ENCODE measurements around the gene PGGHG. TPM values are rescaled to one million over a fixed set of nuclear protein-coding genes. Genes with fewer than 3 reads are reported as not detected.
A peak's percentile ranks its signal among the peaks of the same experiment; 100 is the strongest.
"Not testable (repeated sequence)": the region's sequence is repeated elsewhere in the genome, so short reads cannot be mapped to it uniquely, and the experiment has no call there.

PGGHG gene
- total and polyA plus RNA-seq, 2 donors from 2014 or later, result 16.1 to 64.1 TPM

DNA sequence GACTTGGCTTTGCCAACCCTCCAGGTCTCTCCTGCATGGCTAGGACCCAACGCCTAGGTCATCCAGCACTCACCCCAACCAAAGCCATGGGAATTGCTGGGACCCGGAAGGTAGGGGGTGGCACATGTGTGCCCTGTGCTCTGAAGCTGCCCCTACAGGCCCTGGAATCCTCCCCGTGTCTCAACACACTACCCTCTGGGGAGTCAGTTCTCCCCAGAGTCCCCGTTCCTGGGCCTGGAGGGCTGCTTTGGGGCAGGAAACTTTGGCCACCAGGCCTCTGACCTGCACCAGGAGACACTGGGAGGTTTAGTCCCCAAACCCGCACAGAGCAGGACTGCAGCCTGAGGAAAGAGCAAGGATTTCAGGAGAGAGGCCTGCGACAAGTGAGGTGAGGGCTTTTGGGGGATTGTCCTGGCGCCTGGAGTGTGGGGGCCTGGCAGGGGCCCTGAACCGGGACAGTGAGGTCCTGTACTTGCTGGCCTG lies 24.4 kb downstream of the PGGHG start:
- Histone ChIP-seq H3K9me3 (ENCODE audit: control insufficient read depth in 2 of 3, insufficient read depth in 1 of 3, low read length in 3 of 3) (no peaks in the 10 kb centered on the region), H3K36me3 (ENCODE audit: control insufficient read depth in 2 of 3, insufficient read depth in 3 of 3, low read length in 3 of 3) (no peaks in the 10 kb centered on the region), H3K27ac (ENCODE audit: low read depth in 2 of 2, low read length in 2 of 2) (peak overlapping the region; percentile 86 to 91), H3K4me1 (ENCODE audit: control insufficient read depth in 2 of 3, insufficient read depth in 2 of 3, low read depth in 1 of 3, low read length in 3 of 3) (peaks cover 3 to 20% (median 7%) of the 10 kb centered on the region in 3 donors), H3K27me3 (ENCODE audit: control insufficient read depth, insufficient read depth, low read length) (peaks cover 4% of the 10 kb centered on the region), H3K4me3 (ENCODE audit: low read length in 3 of 3) (peak overlapping the region in 1 of 3 donors; percentile 82), H3K9ac (ENCODE audit: low read length in 3 of 3) (peak overlapping the region in 2 of 3 donors; percentile 80)
- TF ChIP-seq, protein P1, sequence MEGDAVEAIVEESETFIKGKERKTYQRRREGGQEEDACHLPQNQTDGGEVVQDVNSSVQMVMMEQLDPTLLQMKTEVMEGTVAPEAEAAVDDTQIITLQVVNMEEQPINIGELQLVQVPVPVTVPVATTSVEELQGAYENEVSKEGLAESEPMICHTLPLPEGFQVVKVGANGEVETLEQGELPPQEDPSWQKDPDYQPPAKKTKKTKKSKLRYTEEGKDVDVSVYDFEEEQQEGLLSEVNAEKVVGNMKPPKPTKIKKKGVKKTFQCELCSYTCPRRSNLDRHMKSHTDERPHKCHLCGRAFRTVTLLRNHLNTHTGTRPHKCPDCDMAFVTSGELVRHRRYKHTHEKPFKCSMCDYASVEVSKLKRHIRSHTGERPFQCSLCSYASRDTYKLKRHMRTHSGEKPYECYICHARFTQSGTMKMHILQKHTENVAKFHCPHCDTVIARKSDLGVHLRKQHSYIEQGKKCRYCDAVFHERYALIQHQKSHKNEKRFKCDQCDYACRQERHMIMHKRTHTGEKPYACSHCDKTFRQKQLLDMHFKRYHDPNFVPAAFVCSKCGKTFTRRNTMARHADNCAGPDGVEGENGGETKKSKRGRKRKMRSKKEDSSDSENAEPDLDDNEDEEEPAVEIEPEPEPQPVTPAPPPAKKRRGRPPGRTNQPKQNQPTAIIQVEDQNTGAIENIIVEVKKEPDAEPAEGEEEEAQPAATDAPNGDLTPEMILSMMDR (IDR thresholded peaks at IDR 0.05; ENCODE audit: borderline replicate concordance, extremely low read depth, insufficient read depth), result no peak
- FAIRE-seq (no peak), DNase-seq (peak in 1 of 5 donors; percentile 75)
- intact Hi-C loops (cut with DNase I), result no loop called here

DNA sequence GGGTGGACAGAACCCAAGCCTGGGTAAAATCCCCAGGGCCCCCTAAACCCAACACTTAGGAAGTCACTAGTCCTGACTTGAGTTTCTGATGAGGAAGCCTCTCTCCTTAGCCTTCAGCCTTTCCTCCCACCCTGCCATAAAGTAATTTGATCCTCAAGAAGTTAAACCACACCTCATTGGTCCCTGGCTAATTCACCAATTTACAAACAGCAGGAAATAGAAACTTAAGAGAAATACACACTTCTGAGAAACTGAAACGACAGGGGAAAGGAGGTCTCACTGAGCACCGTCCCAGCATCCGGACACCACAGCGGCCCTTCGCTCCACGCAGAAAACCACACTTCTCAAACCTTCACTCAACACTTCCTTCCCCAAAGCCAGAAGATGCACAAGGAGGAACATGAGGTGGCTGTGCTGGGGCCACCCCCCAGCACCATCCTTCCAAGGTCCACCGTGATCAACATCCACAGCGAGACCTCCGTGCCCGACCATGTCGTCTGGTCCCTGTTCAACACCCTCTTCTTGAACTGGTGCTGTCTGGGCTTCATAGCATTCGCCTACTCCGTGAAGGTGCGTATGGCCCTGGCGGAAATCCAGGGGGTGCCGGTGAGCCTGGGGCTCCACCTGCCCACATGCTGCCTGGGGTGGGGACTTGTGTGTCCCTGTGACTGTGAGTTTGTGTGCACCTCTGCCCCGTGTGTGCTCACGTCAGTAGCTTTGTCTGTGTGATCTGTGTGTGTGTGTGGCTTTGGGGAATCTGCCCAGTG lies 25.0 kb downstream of the PGGHG start, which contains the start of gene IFITM1:
TSS of gene IFITM1 (plus strand) at position 254 of the 767 bp plus-strand sequence. CDS start at position 385, 131 bp downstream.
- H3K27me3 ChIP-seq (ENCODE audit: control insufficient read depth, insufficient read depth, low read length), result peaks cover 4% of the 10 kb centered on the region
- TF ChIP-seq, protein P1 (IDR thresholded peaks at IDR 0.05; ENCODE audit: borderline replicate concordance, extremely low read depth, insufficient read depth), result no peak
- DNase-seq (peak in 3 of 5 donors; percentile 72 to 92 (median 89)), FAIRE-seq (no peak)
- peak within 1 kb of the TSS; percentile 26 to 85 (median 80) for H3K9ac ChIP-seq (ENCODE audit: low read length in 3 of 3)
- H3K4me1 ChIP-seq (ENCODE audit: control insufficient read depth in 2 of 3, insufficient read depth in 2 of 3, low read depth in 1 of 3, low read length in 3 of 3), result peaks cover 3 to 20% (median 7%) of the 10 kb centered on the region in 3 donors
- H3K9me3 ChIP-seq (ENCODE audit: control insufficient read depth in 2 of 3, insufficient read depth in 1 of 3, low read length in 3 of 3), result no peaks in the 10 kb centered on the region
- peak within 1 kb of the TSS; percentile 64 to 82 (median 73) for H3K4me3 ChIP-seq (ENCODE audit: low read length in 3 of 3)
- no peaks in the 10 kb centered on the region for H3K36me3 ChIP-seq (ENCODE audit: control insufficient read depth in 2 of 3, insufficient read depth in 3 of 3, low read length in 3 of 3)
- intact Hi-C loops (cut with DNase I), result no loop called here
- H3K27ac ChIP-seq (ENCODE audit: low read depth in 2 of 2, low read length in 2 of 2), result peak within 1 kb of the TSS; percentile 86 to 91

DNA sequence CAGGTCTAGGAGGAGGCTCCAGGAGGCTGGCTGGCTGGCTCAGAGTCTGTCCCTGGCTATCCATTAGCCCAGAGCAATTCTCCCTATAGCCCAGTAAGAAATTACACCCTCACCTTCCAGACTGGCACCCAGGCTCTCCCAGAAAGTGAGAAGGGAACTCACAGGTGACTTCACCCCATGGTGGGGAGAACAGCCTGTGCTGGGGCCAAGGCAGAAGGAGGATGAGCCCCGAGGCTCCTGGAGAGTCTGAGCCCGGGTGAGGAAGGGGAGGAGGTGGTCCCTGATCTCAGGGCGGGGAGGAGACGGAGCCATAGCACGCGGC lies 25.6 kb downstream of the PGGHG start:
- intact Hi-C loops (cut with DNase I); FAIRE-seq; H3K36me3 ChIP-seq (ENCODE audit: control insufficient read depth in 2 of 3, insufficient read depth in 3 of 3, low read length in 3 of 3); H3K9me3 ChIP-seq (ENCODE audit: control insufficient read depth in 2 of 3, insufficient read depth in 1 of 3, low read length in 3 of 3); H3K27me3 ChIP-seq (ENCODE audit: control insufficient read depth, insufficient read depth, low read length): not testable (repeated sequence)
- Histone ChIP-seq H3K27ac (ENCODE audit: low read depth in 2 of 2, low read length in 2 of 2) (peak overlapping the region; percentile 86 to 91), H3K4me3 (ENCODE audit: low read length in 3 of 3) (peak overlapping the region; percentile 64 to 82 (median 64)), H3K4me1 (ENCODE audit: control insufficient read depth in 2 of 3, insufficient read depth in 2 of 3, low read depth in 1 of 3, low read length in 3 of 3) (peaks cover 3 to 21% (median 7%) of the 10 kb centered on the region in 3 donors), H3K9ac (ENCODE audit: low read length in 3 of 3) (peak overlapping the region; percentile 26 to 80 (median 32))
- DNase-seq, result peak in 1 of 5 donors; percentile 46

DNA sequence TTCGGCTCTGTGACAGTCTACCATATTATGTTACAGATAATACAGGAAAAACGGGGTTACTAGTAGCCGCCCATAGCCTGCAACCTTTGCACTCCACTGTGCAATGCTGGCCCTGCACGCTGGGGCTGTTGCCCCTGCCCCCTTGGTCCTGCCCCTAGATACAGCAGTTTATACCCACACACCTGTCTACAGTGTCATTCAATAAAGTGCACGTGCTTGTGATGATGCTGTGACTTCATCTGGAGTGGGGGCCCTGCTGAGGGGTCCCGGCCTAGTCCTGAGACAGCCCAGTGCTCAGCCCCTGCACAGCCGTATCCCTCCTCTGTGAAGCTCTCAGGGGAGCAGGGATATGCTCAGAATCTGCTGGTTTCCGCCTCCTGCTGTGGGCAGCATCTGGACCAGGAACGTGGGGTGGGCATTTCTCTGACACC lies 26.1 kb downstream of the PGGHG start:
- Histone ChIP-seq H3K9me3 (ENCODE audit: control insufficient read depth in 2 of 3, insufficient read depth in 1 of 3, low read length in 3 of 3) (no peaks in the 10 kb centered on the region), H3K27ac (ENCODE audit: low read depth in 2 of 2, low read length in 2 of 2) (peak overlapping the region; percentile 63 to 81), H3K4me1 (ENCODE audit: control insufficient read depth in 2 of 3, insufficient read depth in 2 of 3, low read depth in 1 of 3, low read length in 3 of 3) (peaks cover 3 to 24% (median 7%) of the 10 kb centered on the region in 3 donors), H3K36me3 (ENCODE audit: control insufficient read depth in 2 of 3, insufficient read depth in 3 of 3, low read length in 3 of 3) (no peaks in the 10 kb centered on the region), H3K4me3 (ENCODE audit: low read length in 3 of 3) (peak overlapping the region in 2 of 3 donors; percentile 73 to 82), H3K9ac (ENCODE audit: low read length in 3 of 3) (peak overlapping the region in 2 of 3 donors; percentile 58 to 85), H3K27me3 (ENCODE audit: control insufficient read depth, insufficient read depth, low read length) (peaks cover 4% of the 10 kb centered on the region)
- TF ChIP-seq, protein P1 (IDR thresholded peaks at IDR 0.05; ENCODE audit: borderline replicate concordance, extremely low read depth, insufficient read depth), result no peak
- intact Hi-C loops (cut with DNase I), result no loop called here
- FAIRE-seq (no peak), DNase-seq (peak in 1 of 5 donors; percentile 54)
